Measurements from ENCODE around the gene SLC35G1. TPM values are rescaled to one million over a fixed set of nuclear protein-coding genes. Genes with fewer than 3 reads are reported as not detected.

The SLC35G1 gene
- total RNA-seq, 1 donor from 2014 or later: 13.9 TPM

Other genes starting within 250 kb of the SLC35G1 start
- gene FRA10AC1, start 191.4 kb upstream of the SLC35G1 start, total RNA-seq (ENCODE audit: low replicate concordance): 11.8 and 15.1 TPM in 2 replicates
- gene LGI1, start 136.0 kb upstream of the SLC35G1 start, total RNA-seq (ENCODE audit: low replicate concordance): 0.85 and 2.2 TPM in 2 replicates
- 5.3 and 7.8 TPM in 2 replicates for gene PLCE1, start 100.0 kb downstream of the SLC35G1 start, total RNA-seq (ENCODE audit: low replicate concordance)

All from type B pancreatic cell (in vitro differentiated cells).